ENCODE data around the gene SLC30A3. TPM values are rescaled to one million over a fixed set of nuclear protein-coding genes. Genes with fewer than 3 reads are reported as not detected.
A peak's percentile ranks its signal among the peaks of the same experiment; 100 is the strongest.

Gene SLC30A3
- total and polyA plus RNA-seq, 3 donors from 2014 or later, result 111 to 160 (median 130) TPM

- WGBS, 2 donors, result 2% methylated on average over 34 to 46 of the region's 46 CpGs
- Histone ChIP-seq H3K4me3 (peak overlapping the region; percentile 64 to 95), H3K27me3 (no peaks in the 10 kb centered on the region)
Observed at GRCh38 chr2:27263287-27264252, 723 bp upstream of the SLC30A3 start.

DNA sequence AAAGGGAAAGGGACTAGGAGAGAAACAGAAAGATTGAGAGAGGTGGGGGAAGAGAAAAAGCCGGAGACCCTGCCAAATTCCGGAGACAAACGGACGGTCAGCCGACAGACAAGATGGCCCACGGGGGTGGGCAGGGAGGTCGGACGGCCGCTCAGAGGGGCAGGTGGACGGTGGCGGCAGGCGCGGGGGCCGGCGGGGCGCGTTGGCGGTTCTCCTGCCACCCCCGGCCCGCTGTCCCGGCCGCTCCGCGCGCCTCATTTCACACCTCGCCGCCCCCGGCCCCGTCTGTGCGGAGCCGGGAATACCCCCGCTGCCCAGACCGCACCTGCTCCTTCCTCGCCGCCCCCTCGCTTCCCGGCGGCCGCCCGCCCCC lies 935 bp downstream of the SLC30A3 start:
- peak overlapping the region; percentile 64 to 95 for H3K4me3 ChIP-seq

More at GRCh38 chr2:27263287-27264252, 723 bp upstream of the SLC30A3 start:
- TF ChIP-seq, protein P1, sequence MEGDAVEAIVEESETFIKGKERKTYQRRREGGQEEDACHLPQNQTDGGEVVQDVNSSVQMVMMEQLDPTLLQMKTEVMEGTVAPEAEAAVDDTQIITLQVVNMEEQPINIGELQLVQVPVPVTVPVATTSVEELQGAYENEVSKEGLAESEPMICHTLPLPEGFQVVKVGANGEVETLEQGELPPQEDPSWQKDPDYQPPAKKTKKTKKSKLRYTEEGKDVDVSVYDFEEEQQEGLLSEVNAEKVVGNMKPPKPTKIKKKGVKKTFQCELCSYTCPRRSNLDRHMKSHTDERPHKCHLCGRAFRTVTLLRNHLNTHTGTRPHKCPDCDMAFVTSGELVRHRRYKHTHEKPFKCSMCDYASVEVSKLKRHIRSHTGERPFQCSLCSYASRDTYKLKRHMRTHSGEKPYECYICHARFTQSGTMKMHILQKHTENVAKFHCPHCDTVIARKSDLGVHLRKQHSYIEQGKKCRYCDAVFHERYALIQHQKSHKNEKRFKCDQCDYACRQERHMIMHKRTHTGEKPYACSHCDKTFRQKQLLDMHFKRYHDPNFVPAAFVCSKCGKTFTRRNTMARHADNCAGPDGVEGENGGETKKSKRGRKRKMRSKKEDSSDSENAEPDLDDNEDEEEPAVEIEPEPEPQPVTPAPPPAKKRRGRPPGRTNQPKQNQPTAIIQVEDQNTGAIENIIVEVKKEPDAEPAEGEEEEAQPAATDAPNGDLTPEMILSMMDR (IDR thresholded peaks at IDR 0.05), result no peak
- no peak for TF ChIP-seq POLR2A (IDR thresholded peaks at IDR 0.05)
- DNase-seq, result no peak
- no peaks in the 10 kb centered on the region for H3K36me3 ChIP-seq (ENCODE audit: low read depth, missing control alignments)
- intact Hi-C loops (cut with DNase I; ENCODE audit: low total_unique reads), result no loop called here
- H3K27ac ChIP-seq, result no peak overlapping the region
- no peaks in the 10 kb centered on the region for H3K9me3 ChIP-seq
- peaks cover 22% of the 10 kb centered on the region for H3K4me1 ChIP-seq

GRCh38 chr2:27261241-27261925 lies 1.5 kb downstream of the SLC30A3 start:
- H3K36me3 ChIP-seq (ENCODE audit: low read depth, missing control alignments), result no peaks in the 10 kb centered on the region
- no peaks in the 10 kb centered on the region for H3K9me3 ChIP-seq
- H3K27me3 ChIP-seq, result no peaks in the 10 kb centered on the region
- peaks cover 22% of the 10 kb centered on the region for H3K4me1 ChIP-seq
- intact Hi-C loops (cut with DNase I; ENCODE audit: low total_unique reads), result no loop called here
- DNase-seq, result no peak
- H3K4me3 ChIP-seq, result peak overlapping the region; percentile 64 to 95
- WGBS, 2 donors, result 26 to 40% methylated on average over 11 of the region's 11 CpGs
- TF ChIP-seq, protein P1 (IDR thresholded peaks at IDR 0.05), result no peak
- TF ChIP-seq POLR2A (IDR thresholded peaks at IDR 0.05), result no peak
- H3K27ac ChIP-seq, result peak overlapping the region in 1 of 2 donors; percentile 72

More for the DNA sequence above, 935 bp downstream of the SLC30A3 start:
- no peaks in the 10 kb centered on the region for H3K27me3 ChIP-seq
- intact Hi-C loops (cut with DNase I; ENCODE audit: low total_unique reads), result no loop called here
- no peak for DNase-seq
- H3K4me1 ChIP-seq, result peaks cover 22% of the 10 kb centered on the region
- no peaks in the 10 kb centered on the region for H3K36me3 ChIP-seq (ENCODE audit: low read depth, missing control alignments)
- no peaks in the 10 kb centered on the region for H3K9me3 ChIP-seq
- peak overlapping the region in 1 of 2 donors; percentile 72 for H3K27ac ChIP-seq
- WGBS, 2 donors, result 5 to 7% methylated on average over 13 to 32 of the region's 40 CpGs
- TF ChIP-seq POLR2A (IDR thresholded peaks at IDR 0.05), result no peak
- TF ChIP-seq, protein P1 (IDR thresholded peaks at IDR 0.05), result no peak

DNA sequence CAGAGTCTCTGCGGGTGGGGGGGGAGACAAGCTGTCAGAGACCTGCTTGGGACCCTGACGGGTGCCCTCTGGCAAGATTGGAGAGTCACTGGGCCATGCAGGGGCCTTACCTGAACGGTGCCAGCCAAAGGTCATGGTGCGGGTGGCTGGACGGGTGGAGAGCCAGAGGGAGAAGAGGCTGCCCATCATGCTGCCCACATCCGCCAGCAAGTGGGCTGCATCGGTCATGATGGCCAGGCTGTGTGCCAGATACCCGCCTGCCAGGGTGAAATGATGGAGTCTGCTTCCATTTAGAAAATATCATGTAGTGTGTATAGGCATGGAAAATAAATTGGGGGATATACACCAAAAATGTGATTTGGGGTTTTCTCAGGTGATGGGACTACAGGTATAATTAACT lies 4.8 kb downstream of the SLC30A3 start:
- no peak overlapping the region for H3K27ac ChIP-seq
- peaks cover 13% of the 10 kb centered on the region for H3K4me1 ChIP-seq
- no peaks in the 10 kb centered on the region for H3K9me3 ChIP-seq
- no peak for TF ChIP-seq POLR2A (IDR thresholded peaks at IDR 0.05)
- TF ChIP-seq, protein P1 (IDR thresholded peaks at IDR 0.05), result no peak
- no peak for DNase-seq
- 93 to 95% methylated on average over 8 of the region's 8 CpGs for WGBS, 2 donors
- H3K27me3 ChIP-seq, result no peaks in the 10 kb centered on the region
- intact Hi-C loops (cut with DNase I; ENCODE audit: low total_unique reads), result no loop called here
- no peaks in the 10 kb centered on the region for H3K36me3 ChIP-seq (ENCODE audit: low read depth, missing control alignments)
- no peak overlapping the region for H3K4me3 ChIP-seq

Measured in testis (tissue), 3 donors.